HEK293T (cell line): ENCODE results near the gene SNCB.

Source experiments
- CTCF ChIA-PET: fragments of 350-600 bp; formaldehyde crosslinking; extraction: SDS; loops from one replicate; lab custom pipeline; 2021; ENCODE audit warnings: antibody characterized with exemption, inconsistent platforms; lab: Yijun Ruan, JAX
- POLR2A ChIA-PET: fragments of 350-600 bp; formaldehyde crosslinking; extraction: SDS; loops from one replicate; lab custom pipeline; 2020; ENCODE audit warnings: antibody characterized with exemption, inconsistent platforms; lab: Yijun Ruan, JAX
- DNase-seq: peaks from one replicate; pipeline ENCODE4 v3.0.0; 2012; ENCODE audit warnings: mixed read lengths; ENCODE audit errors: extremely low spot score
- ARNT ChIP-seq: fragments of 450-650 bp; IDR thresholded peaks from 2 replicates; pipeline ENCODE4 v1.6.1; 2017; ENCODE audit warnings: mild to moderate bottlenecking
- BHLHE40 ChIP-seq: fragments of 450-650 bp; IDR thresholded peaks from 2 replicates; pipeline ENCODE4 v1.6.1; 2016; ENCODE audit warnings: mild to moderate bottlenecking, moderate library complexity, borderline replicate concordance
- CTBP1 ChIP-seq: fragments of 450-650 bp; IDR thresholded peaks from 2 replicates; pipeline ENCODE4 v1.6.1; 2016; ENCODE audit warnings: borderline replicate concordance
- ELF4 ChIP-seq: fragments of 450-650 bp; IDR thresholded peaks from 2 replicates; pipeline ENCODE4 v1.6.1; 2017; ENCODE audit warnings: antibody characterized with exemption
- FOXA1 ChIP-seq: fragments of 450-650 bp; IDR thresholded peaks from 2 replicates; pipeline ENCODE4 v1.6.1; 2016; ENCODE audit warnings: mild to moderate bottlenecking
- FOXK2 ChIP-seq: fragments of 450-650 bp; IDR thresholded peaks from 2 replicates; pipeline ENCODE4 v1.6.1; 2016; ENCODE audit warnings: mild to moderate bottlenecking
- FOXM1 ChIP-seq: fragments of 450-650 bp; IDR thresholded peaks from 2 replicates; pipeline ENCODE4 v1.6.1; 2017; ENCODE audit warnings: mild to moderate bottlenecking, borderline replicate concordance
- HDGF ChIP-seq: fragments of 450-650 bp; IDR thresholded peaks from 2 replicates; pipeline ENCODE4 v1.6.1; 2017; ENCODE audit warnings: antibody characterized with exemption, borderline replicate concordance
- L3MBTL2 ChIP-seq: fragments of 450-650 bp; conservative IDR thresholded peaks from 2 replicates; pipeline ENCODE4 v1.6.1; 2016; ENCODE audit warnings: mild to moderate bottlenecking
- LEF1 ChIP-seq: fragments of 450-650 bp; IDR thresholded peaks from 2 replicates; pipeline ENCODE4 v1.6.1; 2017; ENCODE audit warnings: mild to moderate bottlenecking, borderline replicate concordance
- NFRKB ChIP-seq: fragments of 450-650 bp; IDR thresholded peaks from 2 replicates; pipeline ENCODE4 v1.6.1; 2016; ENCODE audit warnings: mild to moderate bottlenecking, moderate library complexity
- SP1 ChIP-seq: fragments of 450-650 bp; IDR thresholded peaks from 2 replicates; pipeline ENCODE4 v1.6.1; 2017
- SUZ12 ChIP-seq: fragments of 450-650 bp; IDR thresholded peaks from 2 replicates; pipeline ENCODE4 v1.6.1; 2016; ENCODE audit warnings: mild to moderate bottlenecking
- TARDBP ChIP-seq: fragments of 450-650 bp; IDR thresholded peaks from 2 replicates; pipeline ENCODE4 v1.6.1; 2016
- ZNF384 ChIP-seq: fragments of 450-650 bp; IDR thresholded peaks from 2 replicates; pipeline ENCODE4 v1.6.1; 2016
- TF ChIP-seq, protein P1 (sequence below): fragments of 450-650 bp; IDR thresholded peaks from 2 replicates; pipeline ENCODE4 v1.6.1; 2016

The SNCB gene

GRCh38 chr5:176658007-176658599 lies 27.8 kb upstream of the SNCB start:
- TF ChIP-seq FOXK2: no peak
- CTCF ChIA-PET: interaction anchor here (0.5 to 1.8 kb wide), 8 partner anchors 10 to 454 kb away, joined by 3 to 12 read pairs (median 4); partner anchors contain the start of gene TSPAN17
- DNase-seq: peak; percentile 83

DNA sequence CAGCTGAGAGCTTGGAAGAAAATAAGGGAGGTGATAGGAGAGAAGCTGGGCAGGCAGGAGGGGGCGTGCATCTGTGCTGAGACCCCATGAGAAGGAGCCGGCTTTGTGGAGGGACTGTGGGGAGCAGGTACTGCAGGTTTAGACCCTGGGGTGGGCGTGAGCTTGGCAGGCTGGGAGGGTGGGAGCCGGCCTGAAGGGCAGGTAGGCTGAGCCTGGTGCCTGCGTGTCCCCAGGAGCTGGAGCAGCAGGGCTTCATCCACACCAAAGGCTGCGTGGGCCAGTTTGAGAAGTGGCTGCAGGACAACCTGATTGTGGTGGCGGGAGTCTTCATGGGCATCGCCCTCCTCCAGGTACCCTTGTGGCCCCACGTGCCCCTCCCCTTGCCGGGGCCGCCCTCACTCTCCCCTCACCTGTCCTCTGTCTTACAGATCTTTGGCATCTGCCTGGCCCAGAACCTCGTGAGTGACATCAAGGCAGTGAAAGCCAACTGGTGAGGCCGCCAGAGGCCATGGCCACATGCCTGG lies 26.2 kb upstream of the SNCB start:
- POLR2A ChIA-PET: interaction anchor here (2.7 kb wide), 1 partner anchor 9 kb away, joined by 12 read pairs; the partner anchor contains the start of gene TSPAN17
- TF ChIP-seq CTBP1 (no peak), LEF1 (no peak), FOXK2 (no peak), SUZ12 (no peak), BHLHE40 (no peak), ZNF384 (no peak), HDGF (no peak), L3MBTL2 (no peak), ELF4 (no peak), ARNT (no peak), NFRKB (no peak), FOXA1 (no peak), SP1 (no peak), TARDBP (no peak), FOXM1 (no peak)
- TF ChIP-seq, protein P1, sequence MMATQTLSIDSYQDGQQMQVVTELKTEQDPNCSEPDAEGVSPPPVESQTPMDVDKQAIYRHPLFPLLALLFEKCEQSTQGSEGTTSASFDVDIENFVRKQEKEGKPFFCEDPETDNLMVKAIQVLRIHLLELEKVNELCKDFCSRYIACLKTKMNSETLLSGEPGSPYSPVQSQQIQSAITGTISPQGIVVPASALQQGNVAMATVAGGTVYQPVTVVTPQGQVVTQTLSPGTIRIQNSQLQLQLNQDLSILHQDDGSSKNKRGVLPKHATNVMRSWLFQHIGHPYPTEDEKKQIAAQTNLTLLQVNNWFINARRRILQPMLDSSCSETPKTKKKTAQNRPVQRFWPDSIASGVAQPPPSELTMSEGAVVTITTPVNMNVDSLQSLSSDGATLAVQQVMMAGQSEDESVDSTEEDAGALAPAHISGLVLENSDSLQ: no peak
- CTCF ChIA-PET: interaction anchor here (1.8 kb wide), 1 partner anchor 9 kb away, joined by 12 read pairs; the partner anchor contains the start of gene TSPAN17
- DNase-seq: no peak

More at GRCh38 chr5:176658007-176658599, 27.8 kb upstream of the SNCB start:
- POLR2A ChIA-PET: interaction anchor here (2.7 kb wide), 1 partner anchor 11 kb away, joined by 12 read pairs; the partner anchor contains the start of gene TSPAN17

DNA sequence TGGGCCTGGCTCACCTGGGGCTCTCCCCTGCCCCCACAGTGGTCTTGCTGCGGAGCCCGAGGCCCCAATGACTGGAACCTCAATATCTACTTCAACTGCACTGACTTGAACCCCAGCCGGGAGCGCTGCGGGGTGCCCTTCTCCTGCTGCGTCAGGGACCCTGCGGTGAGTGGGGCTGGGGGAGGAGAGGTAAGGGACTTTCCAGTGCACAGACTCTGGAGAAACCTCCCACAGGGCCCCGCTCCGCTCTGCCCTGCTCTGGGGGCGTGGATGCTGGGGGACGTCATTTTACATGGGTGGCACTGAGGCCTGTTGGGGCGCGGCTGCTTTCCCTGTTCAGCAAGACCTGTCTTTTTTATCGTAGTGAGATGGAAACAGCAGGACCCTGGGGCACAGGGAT lies 24.5 kb upstream of the SNCB start:
- CTCF ChIA-PET: no interaction called here
- TF ChIP-seq FOXA1 (no peak), ZNF384 (no peak), NFRKB (no peak), ELF4 (no peak), FOXK2 (no peak), L3MBTL2 (no peak), TARDBP (no peak), SP1 (no peak), ARNT (no peak), CTBP1 (no peak), HDGF (no peak), FOXM1 (no peak), BHLHE40 (no peak), LEF1 (no peak), SUZ12 (no peak)
- TF ChIP-seq, protein P1: no peak
- POLR2A ChIA-PET: no interaction called here

GRCh38 chr5:176653401-176654385 lies 23.4 kb upstream of the SNCB start:
- TF ChIP-seq LEF1 (no peak), FOXK2 (no peak), BHLHE40 (no peak), ARNT (no peak), CTBP1 (no peak), NFRKB (no peak), FOXA1 (no peak), HDGF (no peak)
- TF ChIP-seq, protein P1: no peak
- DNase-seq: no peak
- ChIA-PET CTCF (no interaction called here), POLR2A (no interaction called here)

More for the DNA sequence above, 24.5 kb upstream of the SNCB start:
- DNase-seq: no peak

DNA sequence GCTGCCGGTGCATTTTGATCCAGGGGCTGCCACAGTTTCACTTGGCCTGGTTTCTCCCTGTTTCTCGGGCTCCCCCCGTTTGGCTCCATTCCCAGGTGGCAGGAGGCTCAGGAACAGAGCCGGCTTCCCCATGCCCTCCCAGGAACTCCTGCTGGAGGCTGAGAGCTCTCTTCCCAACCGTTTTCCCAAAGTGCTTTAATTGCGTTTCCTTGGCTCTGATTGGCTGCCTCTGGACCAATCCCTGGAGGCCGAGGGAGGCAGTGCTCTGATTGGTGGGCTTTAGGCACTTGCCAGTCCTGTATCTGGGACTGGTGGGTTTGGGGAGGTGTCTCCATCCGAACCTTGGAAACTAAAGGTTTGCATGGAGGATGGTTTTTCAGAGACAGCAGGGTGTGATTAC lies 21.8 kb upstream of the SNCB start:
- CTCF ChIA-PET: interaction anchor here (1.0 kb wide), 1 partner anchor 9 kb away, joined by 6 read pairs; no protein-coding TSS in a partner anchor
- TF ChIP-seq FOXK2 (no peak), FOXA1 (no peak), SUZ12 (no peak)
- TF ChIP-seq, protein P1: no peak
- DNase-seq: peak; percentile 42
- POLR2A ChIA-PET: no interaction called here
